Choroid plexus epithelial cell (primary cell): ENCODE data around the gene CCDC91.
"Not testable (repeated sequence)": the region's sequence is repeated elsewhere in the genome, so short reads cannot be mapped to it uniquely, and the experiment has no call there.

Experiments
- DNase-seq: peaks from one replicate; pipeline ENCODE4 v3.0.0-alpha.2; 2010; ENCODE audit warnings: low read depth
- H3K4me3 ChIP-seq: 2 replicates; pipeline ENCODE4 v1.5.1; 2011; ENCODE audit warnings: low read depth, mild to moderate bottlenecking, control low read depth, low read length, moderate library complexity
- CTCF ChIP-seq: conservative IDR thresholded peaks from 2 replicates; pipeline ENCODE4 v1.5.1; 2011; ENCODE audit warnings: low read depth, mild to moderate bottlenecking, control low read depth, inconsistent platforms, low read length, moderate library complexity

Gene CCDC91

GRCh38 chr12:28192125-28192524, 1.9 kb downstream of the CCDC91 start:
- TF ChIP-seq CTCF, result no peak
- DNase-seq, result no peak
- no peak overlapping the region for H3K4me3 ChIP-seq

- H3K4me3 ChIP-seq, DNase-seq: not testable (repeated sequence)
Observed at GRCh38 chr12:28194621-28195020, 4.4 kb downstream of the CCDC91 start.

- not testable (repeated sequence) for H3K4me3 ChIP-seq, DNase-seq
Observed at GRCh38 chr12:28201136-28201535, 10.9 kb downstream of the CCDC91 start.

- DNase-seq, result no peak
- no peak for TF ChIP-seq CTCF
- H3K4me3 ChIP-seq, result no peak overlapping the region
Observed at GRCh38 chr12:28202374-28203130, 12.3 kb downstream of the CCDC91 start.

DNA sequence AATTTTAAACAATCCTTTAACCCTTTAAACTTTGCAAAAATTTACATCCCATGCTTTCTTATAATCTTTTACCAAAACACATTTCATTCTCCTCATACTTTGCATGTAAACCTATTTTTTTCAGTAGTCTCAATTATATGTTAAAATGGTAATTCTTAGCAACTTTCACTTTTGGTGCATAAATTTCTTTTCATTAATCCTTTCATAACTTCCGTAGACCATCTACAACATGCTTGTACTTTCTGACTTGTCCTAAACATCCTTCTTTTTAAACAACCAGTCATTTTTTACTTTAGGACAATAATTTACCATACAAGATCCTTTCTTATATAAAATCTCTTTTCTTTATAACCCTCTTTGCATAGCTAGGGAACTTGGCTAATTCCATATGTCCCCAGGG, 19.5 kb downstream of the CCDC91 start:
- no peak for TF ChIP-seq CTCF
- no peak overlapping the region for H3K4me3 ChIP-seq
- no peak for DNase-seq

GRCh38 chr12:28212182-28212581, 21.9 kb downstream of the CCDC91 start:
- no peak for TF ChIP-seq CTCF
- H3K4me3 ChIP-seq, result no peak overlapping the region
- no peak for DNase-seq

GRCh38 chr12:28215021-28215420, 24.8 kb downstream of the CCDC91 start:
- no peak for TF ChIP-seq CTCF
- no peak overlapping the region for H3K4me3 ChIP-seq
- DNase-seq, result no peak

GRCh38 chr12:28216016-28216415, 25.8 kb downstream of the CCDC91 start:
- TF ChIP-seq CTCF, result no peak
- H3K4me3 ChIP-seq, result no peak overlapping the region
- no peak for DNase-seq
